Keratinocyte (primary cell): Measurements from ENCODE around the gene CLPTM1L.

Experiments
- EZH2 ChIP-seq: IDR thresholded peaks from one replicate; pipeline ENCODE4 v1.6.1; 2012; ENCODE audit warnings: inconsistent platforms, mild to moderate bottlenecking, low read length, moderate library complexity
- TF ChIP-seq, protein P1 (sequence below), 3 experiments: IDR thresholded peaks in 1 of 3; conservative IDR thresholded peaks in 1 of 3; optimal IDR thresholded peaks in 1 of 3; 2 replicates in 2 of 3; 3 replicates in 1 of 3; pipeline versions ENCODE3 to v1.5.1; 2011; ENCODE audit warnings: low read length in 3 of 3, mild to moderate bottlenecking in 3 of 3, moderate library complexity in 2 of 3, control low read depth in 1 of 3, inconsistent platforms in 1 of 3; ENCODE audit not compliant: insufficient read depth in 2 of 3; ENCODE audit errors: extremely low read depth in 1 of 3

DNA sequence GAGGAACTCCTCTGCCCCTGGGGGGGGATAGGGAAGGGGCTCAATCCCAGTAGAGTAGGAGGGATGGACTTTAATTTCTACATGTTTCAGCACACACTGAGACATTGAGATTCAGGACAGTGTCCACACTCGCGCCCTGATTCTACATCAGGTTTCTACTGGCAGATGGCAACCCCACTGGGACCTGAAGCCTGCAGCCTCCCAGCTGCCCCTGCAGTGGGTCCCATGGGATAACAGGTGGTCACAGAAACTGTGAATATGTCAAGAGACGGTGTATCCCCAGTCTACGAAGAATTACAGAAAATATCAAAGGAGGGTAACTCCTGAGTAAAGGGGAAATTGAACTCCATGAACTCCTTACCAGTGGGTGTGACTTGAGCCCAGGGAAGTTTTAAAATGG is 47.7 kb downstream of the CLPTM1L start:
- TF ChIP-seq, protein P1, sequence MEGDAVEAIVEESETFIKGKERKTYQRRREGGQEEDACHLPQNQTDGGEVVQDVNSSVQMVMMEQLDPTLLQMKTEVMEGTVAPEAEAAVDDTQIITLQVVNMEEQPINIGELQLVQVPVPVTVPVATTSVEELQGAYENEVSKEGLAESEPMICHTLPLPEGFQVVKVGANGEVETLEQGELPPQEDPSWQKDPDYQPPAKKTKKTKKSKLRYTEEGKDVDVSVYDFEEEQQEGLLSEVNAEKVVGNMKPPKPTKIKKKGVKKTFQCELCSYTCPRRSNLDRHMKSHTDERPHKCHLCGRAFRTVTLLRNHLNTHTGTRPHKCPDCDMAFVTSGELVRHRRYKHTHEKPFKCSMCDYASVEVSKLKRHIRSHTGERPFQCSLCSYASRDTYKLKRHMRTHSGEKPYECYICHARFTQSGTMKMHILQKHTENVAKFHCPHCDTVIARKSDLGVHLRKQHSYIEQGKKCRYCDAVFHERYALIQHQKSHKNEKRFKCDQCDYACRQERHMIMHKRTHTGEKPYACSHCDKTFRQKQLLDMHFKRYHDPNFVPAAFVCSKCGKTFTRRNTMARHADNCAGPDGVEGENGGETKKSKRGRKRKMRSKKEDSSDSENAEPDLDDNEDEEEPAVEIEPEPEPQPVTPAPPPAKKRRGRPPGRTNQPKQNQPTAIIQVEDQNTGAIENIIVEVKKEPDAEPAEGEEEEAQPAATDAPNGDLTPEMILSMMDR (optimal IDR thresholded peaks at IDR 0.05 in 1 of 3, IDR thresholded peaks at IDR 0.05 in 1 of 3, conservative IDR thresholded peaks at IDR 0.05 in 1 of 3; ENCODE audit: extremely low read depth in 1 of 3, insufficient read depth in 2 of 3, low read length in 3 of 3), result no peak
- TF ChIP-seq EZH2, result no peak
